ENCODE measurements around the gene CDYL. TPM values are rescaled to one million over a fixed set of nuclear protein-coding genes. Genes with fewer than 3 reads are reported as not detected.

CDYL gene
- total RNA-seq, 4 donors from 2014 or later = 41.9 to 52.3 (median 45.7) TPM

GRCh38 chr6:4756247-4756646 lies 20.0 kb upstream of the CDYL start:
- Histone ChIP-seq H3K27ac (replicated peaks in 1 of 4) (no peak overlapping the region), H3K4me1 (no peaks in the 10 kb centered on the region), H3K9me3 (no peaks in the 10 kb centered on the region), H3K4me3 (no peak overlapping the region), H3K27me3 (no peaks in the 10 kb centered on the region), H3K36me3 (no peaks in the 10 kb centered on the region)
- DNase-seq (ENCODE audit: extremely low spot score) = no peak
- TF ChIP-seq POLR2A (IDR thresholded peaks at IDR 0.05; ENCODE audit: low read depth) = no peak
- TF ChIP-seq CTCF (IDR thresholded peaks at IDR 0.05) = no peak
- no peak for TF ChIP-seq POLR2AphosphoS5 (IDR thresholded peaks at IDR 0.05)
- no peak for TF ChIP-seq EP300 (IDR thresholded peaks at IDR 0.05)
- intact Hi-C loops (cut with DNase I) = no loop called here
- 86% methylated on average over 2 of the region's 2 CpGs for WGBS

- Histone ChIP-seq H3K27ac (replicated peaks in 1 of 4) (no peak overlapping the region), H3K4me3 (no peak overlapping the region), H3K36me3 (no peaks in the 10 kb centered on the region), H3K4me1 (no peaks in the 10 kb centered on the region), H3K9me3 (peaks cover 0 to 22% (median 6%) of the 10 kb centered on the region in 4 donors), H3K27me3 (no peaks in the 10 kb centered on the region)
- 47% methylated on average over 1 of the region's 1 CpG for WGBS
- intact Hi-C loops (cut with DNase I) = no loop called here
- DNase-seq (ENCODE audit: extremely low spot score) = no peak
- TF ChIP-seq POLR2AphosphoS5 (IDR thresholded peaks at IDR 0.05) (no peak), EP300 (IDR thresholded peaks at IDR 0.05) (no peak), CTCF (IDR thresholded peaks at IDR 0.05) (no peak)
Observed at GRCh38 chr6:4759997-4760396, 16.2 kb upstream of the CDYL start.

GRCh38 chr6:4760773-4761172 lies 15.4 kb upstream of the CDYL start:
- H3K4me1 ChIP-seq = no peaks in the 10 kb centered on the region
- WGBS = 90% methylated on average over 3 of the region's 3 CpGs

GRCh38 chr6:4762294-4762693 lies 13.9 kb upstream of the CDYL start:
- H3K4me1 ChIP-seq = no peaks in the 10 kb centered on the region
- DNase-seq (ENCODE audit: extremely low spot score) = no peak
- TF ChIP-seq EP300 (IDR thresholded peaks at IDR 0.05) (no peak), POLR2A (IDR thresholded peaks at IDR 0.05; ENCODE audit: low read depth) (no peak), CTCF (IDR thresholded peaks at IDR 0.05) (no peak), POLR2AphosphoS5 (IDR thresholded peaks at IDR 0.05) (no peak)
- intact Hi-C loops (cut with DNase I) = no loop called here
- H3K4me3 ChIP-seq = no peak overlapping the region
- H3K36me3 ChIP-seq = no peaks in the 10 kb centered on the region
- H3K9me3 ChIP-seq = peaks cover 0 to 29% (median 6%) of the 10 kb centered on the region in 4 donors
- H3K27ac ChIP-seq (replicated peaks in 1 of 4) = no peak overlapping the region
- no peaks in the 10 kb centered on the region for H3K27me3 ChIP-seq

More at GRCh38 chr6:4760773-4761172, 15.4 kb upstream of the CDYL start:
- Histone ChIP-seq H3K9me3 (peaks cover 0 to 26% (median 6%) of the 10 kb centered on the region in 4 donors), H3K36me3 (no peaks in the 10 kb centered on the region), H3K4me3 (no peak overlapping the region), H3K27ac (replicated peaks in 1 of 4) (no peak overlapping the region), H3K27me3 (no peaks in the 10 kb centered on the region)
- TF ChIP-seq EP300 (IDR thresholded peaks at IDR 0.05) (no peak), POLR2AphosphoS5 (IDR thresholded peaks at IDR 0.05) (no peak), POLR2A (IDR thresholded peaks at IDR 0.05; ENCODE audit: low read depth) (no peak), CTCF (IDR thresholded peaks at IDR 0.05) (no peak)
- DNase-seq (ENCODE audit: extremely low spot score) = no peak
- intact Hi-C loops (cut with DNase I) = no loop called here

GRCh38 chr6:4763921-4764320 lies 12.3 kb upstream of the CDYL start:
- TF ChIP-seq POLR2AphosphoS5 (IDR thresholded peaks at IDR 0.05) = no peak
- no peak for TF ChIP-seq EP300 (IDR thresholded peaks at IDR 0.05)
- no peak for TF ChIP-seq CTCF (IDR thresholded peaks at IDR 0.05)
- no peak for TF ChIP-seq POLR2A (IDR thresholded peaks at IDR 0.05; ENCODE audit: low read depth)
- Histone ChIP-seq H3K27ac (replicated peaks in 1 of 4) (no peak overlapping the region), H3K4me1 (no peaks in the 10 kb centered on the region), H3K9me3 (peaks cover 0 to 29% (median 6%) of the 10 kb centered on the region in 4 donors), H3K36me3 (no peaks in the 10 kb centered on the region), H3K4me3 (no peak overlapping the region), H3K27me3 (no peaks in the 10 kb centered on the region)
- intact Hi-C loops (cut with DNase I) = no loop called here
- 89% methylated on average over 1 of the region's 1 CpG for WGBS
- DNase-seq (ENCODE audit: extremely low spot score) = no peak
